Measurements from ENCODE around the gene FFAR2.

DNA sequence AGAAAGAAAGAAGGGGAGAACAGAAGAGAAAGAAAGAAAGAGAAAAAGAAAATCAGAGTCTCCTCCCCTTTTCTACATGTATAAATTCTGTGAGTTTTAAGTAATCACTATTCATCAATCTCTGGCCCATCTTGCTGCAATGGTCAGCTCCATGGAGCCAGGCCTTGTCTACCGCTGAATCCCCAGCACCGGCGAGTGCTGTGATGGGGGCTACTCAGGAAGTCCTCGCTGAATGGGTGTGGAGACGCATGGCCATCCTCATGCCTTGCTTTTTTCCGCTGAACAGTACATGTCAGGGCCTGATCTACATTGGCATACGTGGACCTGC lies 47.3 kb upstream of the FFAR2 start:
- TF ChIP-seq, protein P1, sequence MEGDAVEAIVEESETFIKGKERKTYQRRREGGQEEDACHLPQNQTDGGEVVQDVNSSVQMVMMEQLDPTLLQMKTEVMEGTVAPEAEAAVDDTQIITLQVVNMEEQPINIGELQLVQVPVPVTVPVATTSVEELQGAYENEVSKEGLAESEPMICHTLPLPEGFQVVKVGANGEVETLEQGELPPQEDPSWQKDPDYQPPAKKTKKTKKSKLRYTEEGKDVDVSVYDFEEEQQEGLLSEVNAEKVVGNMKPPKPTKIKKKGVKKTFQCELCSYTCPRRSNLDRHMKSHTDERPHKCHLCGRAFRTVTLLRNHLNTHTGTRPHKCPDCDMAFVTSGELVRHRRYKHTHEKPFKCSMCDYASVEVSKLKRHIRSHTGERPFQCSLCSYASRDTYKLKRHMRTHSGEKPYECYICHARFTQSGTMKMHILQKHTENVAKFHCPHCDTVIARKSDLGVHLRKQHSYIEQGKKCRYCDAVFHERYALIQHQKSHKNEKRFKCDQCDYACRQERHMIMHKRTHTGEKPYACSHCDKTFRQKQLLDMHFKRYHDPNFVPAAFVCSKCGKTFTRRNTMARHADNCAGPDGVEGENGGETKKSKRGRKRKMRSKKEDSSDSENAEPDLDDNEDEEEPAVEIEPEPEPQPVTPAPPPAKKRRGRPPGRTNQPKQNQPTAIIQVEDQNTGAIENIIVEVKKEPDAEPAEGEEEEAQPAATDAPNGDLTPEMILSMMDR (IDR thresholded peaks at IDR 0.05): no peak
- no peak for TF ChIP-seq POLR2A (IDR thresholded peaks at IDR 0.05)

All from breast epithelium (tissue), 3 donors.